K562 treated with DMSO at 1 percent for 24 hours (cell line): ENCODE data around the gene PCDHGA9. TPM values are rescaled to one million over a fixed set of nuclear protein-coding genes. Genes with fewer than 3 reads are reported as not detected.

Experiments
- total RNA-seq: library from RNA; unstranded; fragments of 300-600 nt; gene quantifications from 2 replicates; pipeline ENCODE4 v1.2.3, GENCODE V29; 2022; ENCODE audit warnings: low read depth; ENCODE audit not compliant: insufficient read depth

Gene PCDHGA9
- total RNA-seq, result 0.17 TPM in 1 of 2 replicates, not detected in the other

DNA sequence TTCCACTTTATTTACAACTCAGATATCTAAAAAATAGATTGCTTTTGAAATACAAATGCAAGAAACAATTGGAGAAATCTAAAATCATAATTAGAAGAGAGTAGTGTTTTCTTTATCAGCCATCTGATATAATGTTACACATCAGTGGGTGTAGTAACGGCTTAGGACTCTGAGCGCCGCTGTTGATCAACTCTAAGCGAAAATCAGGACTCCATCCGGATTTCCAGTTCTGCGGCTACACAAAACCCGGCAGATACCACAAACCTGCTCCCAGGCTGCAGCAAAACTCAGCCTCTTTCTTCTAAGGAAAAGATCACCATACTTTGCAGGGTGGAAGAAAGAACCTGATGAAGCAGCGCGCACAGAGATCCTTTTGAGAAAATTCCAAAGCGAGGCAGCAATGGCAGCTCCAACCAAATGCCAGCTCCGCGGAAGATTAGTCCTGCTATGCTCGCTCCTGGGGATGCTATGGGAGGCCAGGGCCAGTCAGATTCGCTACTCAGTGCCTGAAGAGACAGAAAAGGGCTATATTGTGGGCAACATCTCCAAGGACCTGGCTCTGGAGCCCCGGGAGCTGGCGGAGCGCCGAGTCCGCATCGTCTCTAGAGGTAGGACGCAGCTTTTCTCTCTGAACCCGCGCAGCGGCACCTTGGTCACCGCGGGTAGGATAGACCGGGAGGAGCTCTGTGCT lies at the start of gene PCDHGA9:
Gene PCDHGA9, plus strand, starts transcription at position 226 of the 691 bp plus-strand sequence. Its CDS starts 175 bp downstream, at position 401.

DNA sequence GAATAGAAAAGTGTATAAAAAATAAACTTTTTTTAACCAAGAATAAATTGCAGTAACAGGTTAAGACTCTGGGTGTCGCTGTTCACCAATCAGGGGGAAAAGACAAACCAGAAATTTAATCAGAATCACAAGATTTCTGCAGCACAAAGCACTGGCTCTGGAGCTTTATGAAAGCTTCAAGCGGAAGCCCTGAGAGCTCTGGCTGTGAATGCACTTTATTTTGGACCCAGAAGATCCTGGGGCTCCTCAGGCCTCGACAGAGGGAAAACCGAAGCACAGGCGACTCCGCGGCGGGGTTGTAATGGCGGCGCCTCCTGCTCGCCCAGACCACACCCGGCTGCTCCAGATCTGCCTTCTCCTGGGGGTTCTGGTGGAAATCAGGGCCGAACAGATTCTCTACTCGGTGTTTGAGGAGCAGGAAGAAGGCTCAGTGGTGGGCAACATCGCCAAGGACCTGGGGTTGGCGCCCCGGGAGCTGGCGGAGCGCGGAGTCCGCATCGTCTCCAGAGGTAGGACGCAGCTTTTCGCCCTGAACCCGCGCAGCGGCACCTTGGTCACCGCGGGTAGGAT lies 47.6 kb upstream of the PCDHGA9 start, which contains the start of gene PCDHGA4:
Gene PCDHGA4, plus strand, starts transcription at position 122 of the 570 bp plus-strand sequence. Its CDS starts 87 bp downstream, at position 209.

DNA sequence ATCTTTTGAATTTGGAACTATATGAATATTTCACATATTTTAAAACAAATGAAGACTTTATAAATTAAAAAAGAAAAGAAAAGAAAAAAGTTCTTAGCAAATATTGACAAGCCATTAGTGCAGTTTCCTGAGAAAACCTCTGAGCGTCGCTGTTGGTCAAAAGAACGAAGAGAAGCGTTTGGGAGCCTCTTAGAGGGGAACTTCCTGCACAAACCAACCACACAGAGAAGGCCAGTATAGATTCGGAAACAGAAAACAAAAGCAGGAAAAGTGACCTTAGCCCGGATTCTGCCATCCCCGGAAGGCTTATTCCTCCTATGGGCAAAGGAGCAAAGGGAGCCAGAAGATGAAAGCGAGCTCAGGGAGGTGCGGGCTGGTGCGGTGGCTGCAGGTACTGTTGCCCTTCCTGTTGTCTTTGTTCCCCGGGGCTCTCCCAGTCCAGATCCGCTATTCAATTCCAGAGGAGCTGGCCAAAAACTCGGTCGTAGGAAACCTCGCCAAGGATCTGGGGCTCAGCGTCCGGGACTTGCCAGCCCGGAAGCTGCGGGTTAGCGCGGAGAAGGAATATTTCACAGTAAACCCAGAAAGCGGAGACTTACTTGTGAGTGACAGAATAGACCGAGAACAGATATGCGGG lies 42.7 kb upstream of the PCDHGA9 start, which contains the start of gene PCDHGB2:
Gene PCDHGB2, plus strand, starts transcription at position 205 of the 637 bp plus-strand sequence. Its CDS starts 142 bp downstream, at position 347.

DNA sequence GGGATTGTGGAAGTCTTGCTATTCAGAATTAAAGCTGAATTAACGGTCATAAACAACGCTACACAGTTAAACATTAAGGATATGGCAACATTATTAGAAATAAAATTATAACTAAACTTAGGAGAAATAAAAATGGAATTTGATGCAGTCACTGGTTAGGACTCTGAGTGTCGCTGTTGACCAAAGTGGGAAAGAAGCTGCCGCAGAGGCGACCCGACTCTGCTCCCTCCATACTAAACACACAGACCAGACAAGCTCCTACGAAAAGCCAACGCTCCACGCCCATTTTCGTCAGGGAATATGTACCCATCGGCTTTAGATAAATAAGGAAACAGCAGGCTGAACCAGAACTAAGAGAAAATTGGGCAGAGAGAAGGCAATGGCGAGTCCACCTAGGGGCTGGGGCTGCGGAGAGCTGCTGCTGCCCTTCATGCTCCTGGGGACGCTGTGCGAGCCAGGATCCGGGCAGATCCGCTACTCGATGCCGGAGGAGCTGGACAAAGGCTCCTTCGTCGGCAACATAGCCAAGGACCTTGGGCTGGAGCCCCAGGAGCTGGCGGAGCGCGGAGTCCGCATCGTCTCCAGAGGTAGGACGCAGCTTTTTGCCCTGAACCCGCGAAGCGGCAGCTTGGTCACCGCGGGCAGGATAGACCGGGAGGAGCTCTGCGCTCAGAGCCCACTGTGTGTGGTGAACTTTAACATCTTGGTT lies 38.5 kb upstream of the PCDHGA9 start, which contains the start of gene PCDHGA5:
Gene PCDHGA5, plus strand, starts transcription at position 211 of the 709 bp plus-strand sequence. Its CDS starts 169 bp downstream, at position 380.

DNA sequence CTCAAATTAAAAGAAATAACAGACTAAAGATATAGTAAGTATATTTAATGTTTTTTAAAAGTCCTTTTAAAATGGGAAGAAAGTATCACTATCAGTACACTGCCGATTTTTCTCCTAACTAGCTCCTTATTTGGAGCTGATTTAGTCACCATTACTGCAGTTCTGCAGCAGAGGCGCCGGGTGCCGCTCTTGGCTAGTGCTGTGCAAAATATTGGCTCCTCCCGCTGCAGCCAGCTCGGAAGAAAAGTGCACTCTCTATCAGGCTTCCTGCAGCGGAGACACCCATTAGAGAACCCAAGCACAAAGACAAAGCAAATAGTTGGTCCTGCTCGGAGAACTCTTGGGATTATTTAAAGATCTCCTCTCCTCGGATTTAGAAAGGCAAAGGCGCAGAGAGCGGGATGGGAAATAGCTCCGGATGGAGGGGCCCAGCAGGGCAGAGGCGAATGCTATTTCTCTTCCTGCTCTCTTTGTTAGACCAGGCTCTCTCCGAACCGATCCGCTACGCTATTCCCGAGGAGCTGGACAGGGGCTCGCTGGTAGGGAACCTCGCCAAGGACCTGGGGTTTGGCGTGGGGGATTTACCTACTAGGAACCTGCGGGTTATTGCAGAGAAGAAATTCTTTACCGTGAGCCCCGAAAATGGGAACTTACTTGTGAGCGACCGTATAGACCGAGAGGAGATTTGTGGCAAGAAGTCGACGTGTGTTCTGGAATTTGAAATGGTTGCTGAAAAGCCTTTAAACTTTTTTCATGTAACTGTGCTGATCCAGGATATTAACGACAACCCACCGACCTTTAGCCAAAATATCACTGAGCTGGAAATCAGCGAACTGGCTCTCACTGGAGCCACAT lies 32.4 kb upstream of the PCDHGA9 start, which contains the start of gene PCDHGB3:
Gene PCDHGB3, plus strand, starts transcription at position 249 of the 855 bp plus-strand sequence. Its CDS starts 153 bp downstream, at position 402.

DNA sequence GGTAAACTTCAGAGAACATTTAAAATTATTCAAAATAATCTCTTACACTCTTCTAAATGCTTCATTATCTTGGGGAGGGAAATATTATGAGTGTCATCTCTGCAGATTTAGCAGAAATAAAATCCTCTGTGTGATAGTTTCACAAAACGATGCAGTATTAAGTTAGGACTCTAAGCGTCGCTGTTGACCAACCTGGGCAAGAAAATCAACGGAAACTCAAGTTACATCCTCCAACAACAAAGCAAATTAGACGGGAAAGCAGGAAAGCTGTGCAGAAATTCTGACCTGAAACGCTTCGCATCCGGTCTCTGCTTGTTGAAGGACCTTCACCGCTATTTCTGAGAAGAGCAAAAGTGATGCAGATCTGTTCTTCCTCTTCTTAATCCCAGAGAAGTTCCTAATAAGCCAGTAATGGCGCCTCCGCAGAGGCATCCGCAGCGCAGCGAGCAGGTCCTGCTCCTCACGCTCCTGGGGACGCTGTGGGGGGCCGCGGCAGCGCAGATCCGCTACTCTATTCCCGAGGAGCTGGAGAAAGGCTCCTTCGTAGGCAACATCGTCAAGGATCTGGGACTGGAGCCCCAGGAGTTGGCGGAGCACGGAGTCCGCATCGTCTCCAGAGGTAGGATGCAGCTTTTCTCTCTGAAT lies 28.8 kb upstream of the PCDHGA9 start, which contains the start of gene PCDHGA6:
Gene PCDHGA6, plus strand, starts transcription at position 219 of the 645 bp plus-strand sequence. Its CDS starts 193 bp downstream, at position 412.

DNA sequence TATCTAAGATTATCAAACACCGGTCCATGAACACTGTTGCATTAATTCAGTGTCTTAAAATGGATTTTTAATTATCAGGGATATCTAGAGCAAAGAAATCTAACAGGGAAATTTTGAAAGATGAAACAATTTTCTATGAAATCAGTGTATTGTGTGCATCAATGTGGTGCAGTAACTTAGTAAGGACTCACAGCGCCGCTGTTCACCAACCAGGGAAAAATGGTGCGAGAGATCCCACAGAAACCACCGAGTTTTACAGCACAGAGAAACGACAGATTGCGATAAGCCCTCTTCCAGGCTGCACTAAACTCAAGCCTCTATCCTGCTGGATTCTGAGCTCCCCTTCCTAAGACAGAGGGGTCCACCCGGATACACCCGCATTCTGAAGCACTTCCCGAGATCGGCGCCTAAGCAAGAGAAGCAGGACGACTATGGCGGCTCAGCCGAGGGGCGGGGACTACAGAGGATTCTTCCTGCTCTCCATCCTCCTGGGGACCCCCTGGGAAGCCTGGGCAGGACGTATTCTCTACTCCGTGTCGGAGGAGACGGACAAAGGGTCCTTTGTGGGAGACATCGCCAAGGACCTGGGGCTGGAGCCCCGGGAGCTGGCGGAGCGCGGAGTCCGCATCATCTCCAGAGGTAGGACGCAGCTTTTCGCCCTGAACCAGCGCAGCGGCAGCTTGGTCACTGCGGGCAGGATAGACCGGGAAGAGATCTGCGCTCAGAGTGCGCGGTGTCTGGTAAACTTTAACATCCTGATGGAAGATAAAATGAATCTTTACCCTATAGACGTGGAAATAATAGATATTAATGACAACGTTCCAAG lies 19.9 kb upstream of the PCDHGA9 start, which contains the start of gene PCDHGA7:
Gene PCDHGA7, plus strand, starts transcription at position 274 of the 826 bp plus-strand sequence. Its CDS starts 158 bp downstream, at position 432.

DNA sequence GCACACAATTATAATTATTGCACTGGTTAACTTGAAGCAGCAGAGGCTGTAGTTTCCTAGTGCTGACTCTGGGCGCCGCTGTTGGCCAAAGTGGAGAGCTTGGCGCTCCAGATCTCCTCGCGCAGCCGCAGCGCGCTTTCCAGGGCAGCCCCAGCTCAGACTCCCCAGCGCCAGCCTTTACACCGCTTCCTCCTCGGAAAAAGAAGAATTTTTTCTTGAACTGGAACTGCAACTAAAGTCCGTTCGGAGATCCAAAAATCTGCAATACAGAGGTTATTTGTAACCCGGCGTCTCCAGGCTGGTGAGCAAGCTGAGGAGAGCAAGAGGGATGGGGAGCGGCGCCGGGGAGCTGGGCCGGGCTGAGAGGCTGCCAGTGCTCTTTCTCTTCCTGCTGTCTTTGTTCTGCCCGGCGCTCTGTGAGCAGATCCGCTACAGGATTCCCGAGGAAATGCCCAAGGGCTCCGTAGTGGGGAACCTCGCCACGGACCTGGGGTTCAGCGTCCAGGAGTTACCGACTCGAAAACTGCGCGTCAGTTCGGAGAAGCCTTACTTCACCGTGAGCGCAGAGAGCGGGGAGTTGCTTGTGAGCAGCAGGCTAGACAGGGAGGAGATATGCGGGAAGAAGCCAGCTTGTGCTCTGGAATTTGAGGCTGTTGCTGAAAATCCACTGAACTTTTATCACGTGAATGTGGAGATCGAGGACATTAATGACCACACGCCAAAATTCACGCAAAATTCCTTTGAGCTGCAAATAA lies 14.8 kb upstream of the PCDHGA9 start, which contains the start of gene PCDHGB4:
Gene PCDHGB4, plus strand, starts transcription at position 142 of the 755 bp plus-strand sequence. Its CDS starts 187 bp downstream, at position 329.

DNA sequence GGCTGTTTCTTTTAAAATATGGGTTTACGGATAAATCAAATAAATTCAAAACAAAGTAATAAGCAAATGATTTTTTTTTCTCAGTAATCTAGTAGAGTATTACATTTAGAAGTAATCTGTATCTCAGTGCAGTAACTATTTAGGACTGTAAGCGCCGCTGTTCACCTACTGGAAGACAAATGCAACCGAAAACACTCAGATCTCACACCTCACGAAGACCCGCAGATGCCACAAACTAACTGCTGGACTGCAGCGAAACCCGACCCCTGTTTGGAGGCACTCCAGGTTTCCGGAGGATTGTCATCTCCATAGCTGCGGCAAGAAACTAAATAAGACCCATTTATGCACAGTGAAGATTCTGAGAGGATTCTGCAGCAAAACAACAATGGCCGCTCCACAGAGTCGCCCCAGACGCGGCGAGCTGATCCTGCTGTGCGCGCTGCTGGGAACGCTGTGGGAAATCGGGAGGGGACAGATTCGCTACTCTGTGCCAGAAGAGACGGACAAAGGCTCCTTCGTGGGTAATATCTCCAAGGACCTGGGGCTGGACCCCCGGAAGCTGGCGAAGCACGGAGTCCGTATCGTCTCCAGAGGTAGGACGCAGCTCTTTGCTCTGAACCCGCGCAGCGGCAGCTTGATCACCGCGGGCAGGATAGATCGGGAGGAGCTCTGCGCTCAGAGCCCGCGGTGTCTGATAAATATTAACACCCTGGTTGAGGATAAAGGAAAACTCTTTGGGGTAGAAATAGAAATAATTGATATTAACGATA lies 10.0 kb upstream of the PCDHGA9 start, which contains the start of gene PCDHGA8:
Gene PCDHGA8, plus strand, starts transcription at position 205 of the 770 bp plus-strand sequence. Its CDS starts 181 bp downstream, at position 386.

DNA sequence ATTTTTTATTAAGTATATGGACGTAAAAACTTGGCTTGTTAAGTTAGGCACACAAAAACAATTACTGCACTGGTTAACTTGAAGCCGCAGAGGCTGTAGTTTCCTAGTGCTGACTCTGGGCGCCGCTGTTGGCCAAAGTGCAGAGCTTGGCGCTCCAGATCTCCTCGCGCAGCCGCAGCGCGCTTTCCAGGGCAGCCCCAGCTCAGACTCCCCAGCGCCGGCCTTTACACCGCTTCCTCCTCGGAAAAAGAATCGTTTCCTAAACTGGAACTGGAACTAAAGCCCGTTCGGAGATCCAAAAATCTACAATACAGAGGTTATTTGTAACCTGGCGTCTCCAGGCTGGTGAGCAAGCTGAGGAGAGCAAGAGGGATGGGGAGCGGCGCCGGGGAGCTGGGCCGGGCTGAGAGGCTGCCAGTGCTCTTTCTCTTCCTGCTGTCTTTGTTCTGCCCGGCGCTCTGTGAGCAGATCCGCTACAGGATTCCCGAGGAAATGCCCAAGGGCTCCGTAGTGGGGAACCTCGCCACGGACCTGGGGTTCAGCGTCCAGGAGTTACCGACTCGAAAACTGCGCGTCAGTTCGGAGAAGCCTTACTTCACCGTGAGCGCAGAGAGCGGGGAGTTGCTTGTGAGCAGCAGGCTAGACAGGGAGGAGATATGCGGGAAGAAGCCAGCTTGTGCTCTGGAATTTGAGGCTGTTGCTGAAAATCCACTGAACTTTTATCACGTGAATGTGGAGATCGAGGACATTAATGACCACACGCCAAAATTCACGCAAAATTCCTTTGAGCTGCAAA lies 4.6 kb upstream of the PCDHGA9 start, which contains the start of gene PCDHGB5:
Gene PCDHGB5, plus strand, starts transcription at position 192 of the 796 bp plus-strand sequence. Its CDS starts 181 bp downstream, at position 373.

DNA sequence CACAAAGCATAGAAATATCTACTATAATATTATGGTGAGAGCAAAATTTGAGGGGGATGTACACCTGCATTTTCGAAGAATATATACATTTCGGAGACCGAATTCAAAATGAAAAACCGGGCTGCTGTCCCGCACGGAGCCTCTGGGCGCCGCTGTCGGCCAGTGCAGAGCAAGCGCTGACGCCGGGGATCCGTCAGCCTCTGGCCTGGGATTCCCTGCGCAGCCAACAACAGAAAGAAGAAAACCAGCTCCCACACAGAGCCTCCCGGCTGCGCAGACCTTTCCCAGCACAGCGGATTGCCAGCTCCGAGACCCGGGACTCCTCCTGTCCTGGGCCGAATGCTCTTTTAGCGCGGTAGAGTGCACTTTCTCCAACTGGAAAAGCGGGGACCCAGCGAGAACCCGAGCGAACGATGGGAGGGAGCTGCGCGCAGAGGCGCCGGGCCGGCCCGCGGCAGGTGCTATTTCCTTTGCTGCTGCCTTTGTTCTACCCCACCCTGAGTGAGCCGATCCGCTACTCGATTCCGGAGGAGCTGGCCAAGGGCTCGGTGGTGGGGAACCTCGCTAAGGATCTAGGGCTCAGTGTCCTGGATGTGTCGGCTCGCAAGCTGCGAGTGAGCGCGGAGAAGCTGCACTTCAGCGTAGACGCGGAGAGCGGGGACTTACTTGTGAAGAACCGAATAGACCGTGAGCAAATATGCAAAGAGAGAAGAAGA lies 5.4 kb downstream of the PCDHGA9 start, which contains the start of gene PCDHGB6:
Gene PCDHGB6, plus strand, starts transcription at position 232 of the 716 bp plus-strand sequence. Its CDS starts 182 bp downstream, at position 414.

DNA sequence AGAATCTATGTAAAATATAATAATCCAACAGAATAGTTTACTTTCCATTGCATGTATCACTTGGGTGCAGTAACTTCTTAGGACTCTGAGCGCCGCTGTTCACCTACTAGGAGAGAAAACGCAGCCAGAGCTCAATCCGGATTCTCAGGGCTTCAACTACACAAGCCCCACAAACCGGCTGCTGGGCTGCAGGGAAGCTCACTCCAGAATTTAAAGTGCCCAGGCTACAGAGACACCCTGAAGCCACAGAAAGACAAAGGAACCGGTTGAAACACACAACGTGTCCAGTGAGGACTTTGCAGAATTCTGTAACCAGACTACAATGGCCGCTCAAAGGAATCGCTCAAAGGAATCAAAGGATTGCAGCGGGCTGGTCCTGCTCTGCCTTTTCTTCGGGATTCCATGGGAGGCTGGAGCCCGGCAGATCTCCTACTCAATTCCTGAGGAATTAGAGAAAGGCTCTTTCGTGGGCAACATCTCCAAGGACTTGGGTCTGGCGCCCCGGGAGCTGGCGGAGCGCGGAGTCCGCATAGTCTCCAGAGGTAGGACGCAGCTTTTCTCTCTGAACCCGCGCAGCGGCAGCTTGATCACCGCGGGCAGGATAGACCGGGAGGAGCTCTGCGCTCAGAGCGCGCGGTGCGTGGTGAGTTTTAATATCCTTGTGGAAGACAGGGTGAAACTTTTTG lies 10.4 kb downstream of the PCDHGA9 start, which contains the start of gene PCDHGA10:
Gene PCDHGA10, plus strand, starts transcription at position 134 of the 686 bp plus-strand sequence. Its CDS starts 189 bp downstream, at position 323.

DNA sequence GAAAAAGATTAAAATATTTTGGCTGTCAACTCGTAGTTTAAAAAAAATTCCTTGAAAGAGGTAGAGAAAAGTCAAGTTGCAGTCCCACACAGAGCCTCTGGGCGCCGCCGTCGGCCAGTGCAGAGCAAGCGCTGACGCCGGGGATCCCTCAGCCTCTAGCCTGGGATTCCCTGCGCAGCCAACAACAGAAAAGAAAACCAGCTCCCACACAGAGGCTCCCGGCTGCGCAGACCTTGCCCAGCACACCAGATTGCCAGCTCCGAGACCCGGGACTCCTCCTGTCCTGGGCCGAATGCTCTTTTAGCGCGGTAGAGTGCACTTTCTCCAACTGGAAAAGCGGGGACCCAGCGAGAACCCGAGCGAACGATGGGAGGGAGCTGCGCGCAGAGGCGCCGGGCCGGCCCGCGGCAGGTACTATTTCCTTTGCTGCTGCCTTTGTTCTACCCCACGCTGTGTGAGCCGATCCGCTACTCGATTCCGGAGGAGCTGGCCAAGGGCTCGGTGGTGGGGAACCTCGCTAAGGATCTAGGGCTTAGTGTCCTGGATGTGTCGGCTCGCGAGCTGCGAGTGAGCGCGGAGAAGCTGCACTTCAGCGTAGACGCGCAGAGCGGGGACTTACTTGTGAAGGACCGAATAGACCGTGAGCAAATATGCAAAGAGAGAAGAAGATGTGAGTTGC lies 15.1 kb downstream of the PCDHGA9 start, which contains the start of gene PCDHGB7:
Gene PCDHGB7, plus strand, starts transcription at position 184 of the 679 bp plus-strand sequence. Its CDS starts 183 bp downstream, at position 367.

DNA sequence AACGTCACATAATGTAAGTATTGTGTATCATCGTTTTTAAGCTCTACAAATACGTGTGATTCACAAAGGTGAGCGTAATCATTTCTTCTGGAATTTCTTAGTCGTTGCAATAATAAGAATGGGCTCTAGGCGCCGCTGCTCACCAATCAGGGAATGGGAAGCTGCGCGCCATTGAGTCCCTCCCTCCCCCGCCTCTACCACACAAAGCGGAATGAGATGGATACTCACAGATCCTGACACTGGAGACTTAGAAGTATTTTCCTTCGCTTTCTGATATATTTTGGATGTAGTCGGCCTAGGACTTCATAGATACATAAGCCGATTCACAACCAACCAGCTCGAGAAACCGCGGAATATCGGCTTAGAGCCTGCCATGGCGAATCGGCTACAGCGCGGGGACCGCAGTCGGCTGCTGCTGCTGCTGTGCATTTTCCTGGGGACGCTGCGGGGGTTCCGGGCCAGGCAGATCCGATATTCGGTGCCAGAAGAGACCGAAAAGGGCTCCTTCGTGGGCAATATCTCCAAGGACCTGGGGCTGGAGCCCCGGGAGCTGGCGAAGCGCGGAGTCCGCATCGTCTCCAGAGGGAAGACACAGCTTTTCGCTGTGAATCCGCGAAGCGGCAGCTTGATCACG lies 18.4 kb downstream of the PCDHGA9 start, which contains the start of gene PCDHGA11:
Gene PCDHGA11, plus strand, starts transcription at position 197 of the 634 bp plus-strand sequence. Its CDS starts 177 bp downstream, at position 374.

